HG03095 (cell line): ENCODE results near the gene SYNPO.

Source experiments
- ATAC-seq: cut with Tn5 transposase; IDR thresholded peaks from one replicate; pipeline ENCODE4 v1.9.1; 2021; ENCODE audit warnings: moderate library complexity; ENCODE audit not compliant: unreplicated experiment

SYNPO gene

GRCh38 chr5:150639751-150640150 lies 709 bp upstream of the SYNPO start:
- ATAC-seq, result no peak

GRCh38 chr5:150641006-150641570 lies 628 bp downstream of the SYNPO start:
- no peak for ATAC-seq

GRCh38 chr5:150641824-150642566 lies 1.5 kb downstream of the SYNPO start:
- ATAC-seq, result no peak

DNA sequence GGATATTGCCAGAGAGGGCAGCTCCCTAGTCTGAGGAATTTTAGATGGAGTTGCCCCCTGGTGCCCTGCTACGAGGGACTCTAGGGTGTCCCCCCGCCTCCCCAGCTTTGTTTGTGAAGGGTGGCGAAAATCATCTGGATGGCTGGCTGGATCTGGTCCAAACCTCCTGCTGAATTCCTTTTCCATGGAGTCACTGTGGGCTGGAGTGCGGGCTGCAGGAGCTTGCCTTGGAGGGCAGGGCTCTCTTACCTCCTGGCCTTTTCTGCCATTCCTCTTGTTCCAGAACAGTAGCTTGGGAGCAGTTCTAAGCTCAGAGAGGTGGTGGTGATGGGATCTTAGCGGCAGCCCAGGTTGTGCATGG lies 2.1 kb downstream of the SYNPO start:
- no peak for ATAC-seq

GRCh38 chr5:150642991-150643710 lies 2.7 kb downstream of the SYNPO start:
- ATAC-seq, result no peak

GRCh38 chr5:150644058-150644457 lies 3.6 kb downstream of the SYNPO start:
- ATAC-seq, result no peak

- no peak for ATAC-seq
Observed at GRCh38 chr5:150644514-150644913, 4.1 kb downstream of the SYNPO start.

DNA sequence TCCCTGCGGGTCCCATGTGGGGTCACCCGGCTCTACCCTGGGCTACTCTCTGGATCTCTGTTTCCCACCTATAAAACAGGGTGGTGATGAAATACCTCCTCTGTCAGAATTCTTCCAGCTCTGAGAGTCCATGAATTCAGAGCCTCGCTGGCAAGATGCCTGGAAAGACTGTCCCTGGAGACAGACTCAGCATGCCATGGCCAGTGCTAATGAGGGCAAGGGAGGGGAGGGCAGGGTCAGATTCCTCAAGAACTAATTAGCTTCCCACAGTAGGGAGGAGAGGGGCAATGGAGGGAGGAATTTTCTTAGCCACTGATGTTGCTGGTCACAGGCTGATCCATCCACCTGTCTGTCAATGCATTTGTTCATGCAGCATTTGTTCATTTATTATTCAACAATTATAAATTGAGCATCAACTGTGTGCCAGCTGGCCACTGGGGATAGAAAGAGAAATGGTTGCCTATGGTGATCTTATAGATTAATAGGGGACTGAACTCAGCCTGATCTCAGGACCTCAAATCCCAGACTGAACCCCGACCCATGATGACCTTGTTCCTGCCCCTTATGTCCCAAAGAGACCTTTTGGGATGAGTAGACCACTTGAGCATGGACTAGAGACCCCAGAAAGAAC lies 4.7 kb downstream of the SYNPO start:
- no peak for ATAC-seq

DNA sequence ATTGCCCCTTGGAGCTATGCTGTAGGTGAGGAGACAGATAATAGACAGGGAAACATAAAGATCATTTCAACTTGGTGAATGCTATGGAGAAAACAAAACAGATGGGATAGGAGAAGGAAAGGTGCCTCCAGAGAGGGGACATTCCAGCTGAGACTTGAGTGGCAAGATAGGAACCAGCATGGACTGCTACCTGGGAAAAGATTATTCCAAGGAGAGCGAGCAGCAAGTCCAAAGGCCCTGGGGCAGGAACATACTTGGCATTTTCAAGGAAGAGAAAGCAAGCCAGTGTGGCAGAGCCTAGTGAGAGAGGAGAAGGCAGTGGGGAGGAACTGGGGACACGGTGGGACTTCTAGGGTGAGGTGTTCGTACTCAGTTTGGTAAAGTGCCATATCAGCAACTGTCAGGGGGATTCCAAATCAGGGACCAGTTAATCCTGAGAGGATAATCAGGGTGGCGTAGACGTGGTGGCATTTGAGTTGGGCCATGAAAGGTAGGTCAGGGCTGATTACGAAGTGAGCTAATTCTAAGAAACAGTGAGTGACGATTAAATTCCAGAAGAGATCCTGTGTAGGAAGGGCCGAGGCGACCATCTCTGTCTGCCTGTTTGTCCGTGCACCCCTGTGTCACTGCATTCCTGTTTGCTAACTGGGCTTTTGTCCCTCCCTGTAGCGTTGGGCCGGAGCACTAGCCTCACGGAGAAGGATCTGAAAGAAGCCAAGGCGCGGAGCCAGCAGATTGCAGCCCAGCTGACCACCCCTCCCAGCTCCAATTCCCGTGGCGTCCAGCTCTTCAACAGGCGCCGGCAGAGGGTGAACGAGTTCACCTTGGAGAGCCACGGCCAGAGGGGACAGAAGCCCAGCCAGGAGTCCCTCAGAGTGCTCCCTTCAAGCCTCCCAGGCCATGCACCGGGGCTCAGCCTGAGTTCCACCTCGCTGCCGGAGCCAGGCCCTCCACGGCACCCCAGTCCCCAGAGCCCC lies 7.1 kb downstream of the SYNPO start:
- ATAC-seq, result no peak

- ATAC-seq, result no peak
Observed at GRCh38 chr5:150648294-150649107, 8.0 kb downstream of the SYNPO start.

DNA sequence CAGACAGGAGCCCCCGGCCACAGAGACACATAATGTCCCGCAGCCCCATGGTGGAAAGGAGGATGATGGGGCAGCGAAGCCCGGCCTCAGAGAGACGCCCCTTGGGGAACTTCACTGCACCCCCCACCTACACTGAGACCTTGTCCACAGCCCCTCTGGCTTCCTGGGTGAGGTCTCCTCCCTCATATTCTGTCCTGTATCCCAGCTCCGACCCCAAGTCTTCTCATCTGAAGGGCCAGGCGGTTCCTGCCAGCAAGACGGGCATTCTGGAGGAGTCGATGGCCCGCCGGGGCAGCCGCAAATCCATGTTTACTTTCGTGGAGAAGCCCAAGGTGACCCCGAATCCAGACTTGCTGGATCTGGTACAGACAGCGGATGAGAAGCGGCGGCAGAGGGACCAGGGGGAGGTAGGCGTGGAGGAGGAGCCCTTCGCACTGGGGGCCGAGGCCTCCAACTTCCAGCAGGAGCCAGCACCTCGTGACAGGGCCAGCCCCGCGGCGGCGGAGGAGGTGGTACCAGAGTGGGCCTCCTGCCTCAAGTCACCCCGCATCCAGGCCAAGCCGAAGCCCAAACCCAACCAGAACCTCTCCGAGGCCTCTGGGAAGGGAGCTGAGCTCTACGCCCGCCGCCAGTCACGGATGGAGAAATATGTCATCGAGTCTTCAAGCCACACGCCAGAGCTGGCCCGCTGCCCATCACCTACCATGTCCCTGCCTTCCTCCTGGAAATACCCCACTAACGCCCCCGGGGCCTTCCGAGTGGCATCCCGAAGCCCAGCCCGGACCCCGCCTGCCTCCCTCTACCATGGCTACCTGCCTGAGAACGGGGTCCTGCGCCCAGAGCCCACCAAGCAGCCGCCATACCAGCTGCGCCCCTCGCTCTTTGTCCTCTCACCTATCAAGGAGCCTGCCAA lies 8.9 kb downstream of the SYNPO start:
- no peak for ATAC-seq

GRCh38 chr5:150650021-150651006 lies 9.9 kb downstream of the SYNPO start:
- ATAC-seq, result no peak

DNA sequence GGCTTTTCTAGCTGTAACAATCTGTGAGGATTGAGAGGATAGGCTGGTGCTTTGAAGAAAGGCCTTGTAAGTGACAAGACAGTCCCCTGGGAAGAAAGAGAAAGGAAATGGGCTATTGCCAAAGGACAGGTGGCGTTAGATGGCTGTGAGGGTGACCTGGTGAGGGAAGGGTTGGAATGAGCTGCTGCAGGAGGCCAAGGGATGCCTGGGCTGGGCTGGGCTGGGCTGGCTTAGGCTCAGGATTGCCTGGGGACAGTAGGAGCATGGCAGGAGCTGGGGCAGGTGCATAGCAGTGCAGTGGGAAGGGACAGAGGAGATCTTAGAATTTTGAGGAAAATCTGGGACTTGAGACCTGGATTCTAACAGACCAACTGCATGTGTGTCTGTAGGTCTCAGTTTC lies 10.9 kb downstream of the SYNPO start:
- no peak for ATAC-seq

DNA sequence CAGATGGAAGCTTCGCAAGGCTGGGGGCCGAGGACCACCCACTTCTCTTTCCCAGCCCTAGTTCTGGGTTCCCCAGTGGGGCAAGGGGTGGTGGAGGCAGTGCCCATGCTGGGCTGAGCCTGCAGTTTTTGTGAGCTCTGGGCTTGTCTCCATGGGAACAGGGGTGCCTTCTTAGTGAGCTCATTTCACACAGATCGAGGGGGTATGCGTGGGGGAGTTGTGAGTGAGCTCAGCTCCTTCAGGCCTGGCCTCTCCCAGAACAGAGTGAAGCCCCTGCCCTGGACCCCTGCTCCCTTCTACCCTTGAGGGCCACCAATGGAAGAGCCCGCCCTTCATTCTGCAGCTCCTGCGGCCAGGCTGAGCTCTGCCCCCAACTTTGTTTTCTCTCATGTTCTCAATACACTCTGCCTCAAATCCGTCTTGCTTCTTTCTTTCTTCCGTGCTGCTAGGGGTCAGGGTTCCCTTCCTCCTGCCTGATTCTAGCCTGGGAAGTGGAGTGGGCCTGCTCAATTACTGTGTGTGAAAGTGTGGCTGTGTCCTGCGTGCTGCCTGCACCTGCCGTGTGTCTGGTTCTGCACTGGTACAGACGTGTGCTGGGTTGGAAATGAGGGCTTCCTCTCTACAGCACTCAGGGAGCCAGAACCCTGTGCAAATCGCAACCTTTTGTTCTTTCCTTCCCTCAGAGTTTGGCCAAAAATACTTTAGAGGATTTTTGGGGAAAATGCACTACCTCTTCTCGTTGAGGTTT lies 11.6 kb downstream of the SYNPO start:
- ATAC-seq, result no peak

GRCh38 chr5:150653145-150653761 lies 12.8 kb downstream of the SYNPO start:
- ATAC-seq, result no peak

- no peak for ATAC-seq
Observed at GRCh38 chr5:150653762-150654556, 13.5 kb downstream of the SYNPO start.
